ENCODE data around the gene MEIS3. TPM values are rescaled to one million over a fixed set of nuclear protein-coding genes. Genes with fewer than 3 reads are reported as not detected.
A peak's percentile ranks its signal among the peaks of the same experiment; 100 is the strongest.

The MEIS3 gene
- total and polyA plus RNA-seq, 2 donors from 2014 or later: 3.8 to 7.6 TPM

DNA sequence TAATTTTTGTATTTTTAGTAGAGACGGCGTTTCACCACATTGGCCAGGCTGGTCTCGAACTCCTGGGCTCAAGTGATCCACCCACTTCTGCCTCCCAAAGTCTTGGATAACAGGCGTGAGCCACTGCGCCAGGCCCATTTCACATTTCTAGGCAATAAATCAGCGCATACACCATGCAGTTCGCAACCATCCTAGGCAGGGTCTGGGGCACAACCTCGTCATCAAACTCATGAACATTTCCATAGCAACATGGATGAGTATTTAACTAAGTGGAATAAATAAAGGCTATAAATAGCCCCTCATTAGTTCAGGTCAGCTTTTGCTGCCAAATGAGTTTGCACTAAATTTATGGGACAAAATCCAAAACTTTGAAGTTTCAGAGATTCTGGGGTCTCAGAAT is 8.2 kb downstream of the MEIS3 start:
- no peak overlapping the region for H3K27ac ChIP-seq (ENCODE audit: low read depth in 2 of 2, low read length in 2 of 2)
- no peak overlapping the region for H3K4me3 ChIP-seq (ENCODE audit: low read length in 3 of 3)
- no peak overlapping the region for H3K9ac ChIP-seq (ENCODE audit: low read length in 3 of 3)
- H3K4me1 ChIP-seq (ENCODE audit: control insufficient read depth in 2 of 3, insufficient read depth in 2 of 3, low read depth in 1 of 3, low read length in 3 of 3): no peaks in the 10 kb centered on the region
- TF ChIP-seq, protein P1, sequence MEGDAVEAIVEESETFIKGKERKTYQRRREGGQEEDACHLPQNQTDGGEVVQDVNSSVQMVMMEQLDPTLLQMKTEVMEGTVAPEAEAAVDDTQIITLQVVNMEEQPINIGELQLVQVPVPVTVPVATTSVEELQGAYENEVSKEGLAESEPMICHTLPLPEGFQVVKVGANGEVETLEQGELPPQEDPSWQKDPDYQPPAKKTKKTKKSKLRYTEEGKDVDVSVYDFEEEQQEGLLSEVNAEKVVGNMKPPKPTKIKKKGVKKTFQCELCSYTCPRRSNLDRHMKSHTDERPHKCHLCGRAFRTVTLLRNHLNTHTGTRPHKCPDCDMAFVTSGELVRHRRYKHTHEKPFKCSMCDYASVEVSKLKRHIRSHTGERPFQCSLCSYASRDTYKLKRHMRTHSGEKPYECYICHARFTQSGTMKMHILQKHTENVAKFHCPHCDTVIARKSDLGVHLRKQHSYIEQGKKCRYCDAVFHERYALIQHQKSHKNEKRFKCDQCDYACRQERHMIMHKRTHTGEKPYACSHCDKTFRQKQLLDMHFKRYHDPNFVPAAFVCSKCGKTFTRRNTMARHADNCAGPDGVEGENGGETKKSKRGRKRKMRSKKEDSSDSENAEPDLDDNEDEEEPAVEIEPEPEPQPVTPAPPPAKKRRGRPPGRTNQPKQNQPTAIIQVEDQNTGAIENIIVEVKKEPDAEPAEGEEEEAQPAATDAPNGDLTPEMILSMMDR (IDR thresholded peaks at IDR 0.05; ENCODE audit: borderline replicate concordance, extremely low read depth, insufficient read depth): no peak
- no peak for FAIRE-seq
- intact Hi-C loops (cut with DNase I): loop anchor here (10.0 kb wide), 1 partner anchor 116 kb away; no protein-coding TSS in a partner anchor
- peak in 1 of 5 donors; percentile 32 for DNase-seq
- no peaks in the 10 kb centered on the region for H3K36me3 ChIP-seq (ENCODE audit: control insufficient read depth in 2 of 3, insufficient read depth in 3 of 3, low read length in 3 of 3)
- H3K9me3 ChIP-seq (ENCODE audit: control insufficient read depth in 2 of 3, insufficient read depth in 1 of 3, low read length in 3 of 3): no peaks in the 10 kb centered on the region
- no peaks in the 10 kb centered on the region for H3K27me3 ChIP-seq (ENCODE audit: control insufficient read depth, insufficient read depth, low read length)

DNA sequence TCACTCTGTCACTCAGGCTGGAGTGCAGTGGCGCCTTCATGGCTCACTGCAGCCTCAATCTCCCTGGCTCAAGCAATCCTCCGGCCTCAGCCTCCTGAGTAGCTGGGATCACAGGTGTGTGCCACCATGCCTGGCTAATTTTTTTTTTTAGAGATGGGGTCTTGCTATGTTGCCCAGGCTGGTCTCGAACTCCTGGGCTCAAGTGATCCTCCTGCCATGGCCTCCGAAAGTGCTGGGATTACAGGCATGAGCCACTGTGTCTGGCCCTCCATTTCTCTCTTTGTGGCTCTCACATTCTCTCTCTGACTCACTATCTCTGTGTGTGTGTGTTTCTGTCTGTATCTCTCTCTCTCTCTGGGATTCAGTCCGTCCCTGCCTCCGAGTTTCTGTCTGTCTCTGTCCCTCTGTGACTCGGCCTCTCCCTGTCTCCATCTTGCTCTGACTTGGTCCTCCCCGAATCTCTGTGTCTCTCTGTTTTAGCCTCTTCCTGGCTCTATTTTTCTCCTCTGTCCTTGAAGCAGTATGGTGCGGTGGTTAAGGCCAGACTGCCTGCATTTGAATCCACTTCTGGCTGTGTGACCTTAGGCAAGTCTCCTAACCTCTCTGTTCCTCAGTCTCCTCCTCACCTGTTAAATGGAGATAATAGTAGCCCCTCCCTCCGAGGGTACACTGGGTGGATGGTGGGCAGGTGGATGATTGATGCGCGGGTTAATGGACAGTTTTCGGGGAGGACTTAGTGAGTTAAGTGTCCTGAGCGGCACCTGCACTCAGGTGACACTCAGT is 11.0 kb downstream of the MEIS3 start:
- Histone ChIP-seq H3K9me3 (ENCODE audit: control insufficient read depth in 2 of 3, insufficient read depth in 1 of 3, low read length in 3 of 3) (no peaks in the 10 kb centered on the region), H3K4me3 (ENCODE audit: low read length in 3 of 3) (no peak overlapping the region), H3K9ac (ENCODE audit: low read length in 3 of 3) (no peak overlapping the region), H3K27me3 (ENCODE audit: control insufficient read depth, insufficient read depth, low read length) (no peaks in the 10 kb centered on the region), H3K36me3 (ENCODE audit: control insufficient read depth in 2 of 3, insufficient read depth in 3 of 3, low read length in 3 of 3) (no peaks in the 10 kb centered on the region), H3K27ac (ENCODE audit: low read depth in 2 of 2, low read length in 2 of 2) (no peak overlapping the region), H3K4me1 (ENCODE audit: control insufficient read depth in 2 of 3, insufficient read depth in 2 of 3, low read depth in 1 of 3, low read length in 3 of 3) (no peaks in the 10 kb centered on the region)
- intact Hi-C loops (cut with DNase I): no loop called here
- FAIRE-seq: no peak
- DNase-seq: peak in 1 of 5 donors; percentile 5
- TF ChIP-seq, protein P1 (IDR thresholded peaks at IDR 0.05; ENCODE audit: borderline replicate concordance, extremely low read depth, insufficient read depth): no peak

DNA sequence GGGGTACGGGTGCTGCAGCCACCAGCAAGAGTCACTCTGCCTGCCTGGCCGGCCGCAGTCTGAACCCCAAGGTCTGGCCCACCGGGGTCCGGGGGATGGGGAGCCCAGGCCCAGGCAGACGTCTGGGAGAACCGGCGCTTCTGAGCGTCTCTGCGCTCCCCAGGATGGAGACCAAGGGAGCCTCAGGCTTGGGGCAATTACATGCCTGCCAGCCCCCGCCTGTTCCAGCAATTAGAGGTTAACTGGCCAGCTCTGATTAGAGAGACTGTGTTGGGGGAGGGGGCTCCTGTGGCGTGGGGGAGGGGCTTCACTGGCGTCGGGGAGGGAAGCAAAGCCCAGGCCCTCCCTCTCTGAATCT is 11.9 kb downstream of the MEIS3 start:
- Histone ChIP-seq H3K27me3 (ENCODE audit: control insufficient read depth, insufficient read depth, low read length) (no peaks in the 10 kb centered on the region), H3K4me3 (ENCODE audit: low read length in 3 of 3) (no peak overlapping the region), H3K36me3 (ENCODE audit: control insufficient read depth in 2 of 3, insufficient read depth in 3 of 3, low read length in 3 of 3) (no peaks in the 10 kb centered on the region), H3K27ac (ENCODE audit: low read depth in 2 of 2, low read length in 2 of 2) (no peak overlapping the region), H3K9me3 (ENCODE audit: control insufficient read depth in 2 of 3, insufficient read depth in 1 of 3, low read length in 3 of 3) (no peaks in the 10 kb centered on the region), H3K9ac (ENCODE audit: low read length in 3 of 3) (no peak overlapping the region), H3K4me1 (ENCODE audit: control insufficient read depth in 2 of 3, insufficient read depth in 2 of 3, low read depth in 1 of 3, low read length in 3 of 3) (no peaks in the 10 kb centered on the region)
- TF ChIP-seq, protein P1 (IDR thresholded peaks at IDR 0.05; ENCODE audit: borderline replicate concordance, extremely low read depth, insufficient read depth): no peak
- FAIRE-seq: no peak
- no peak for DNase-seq
- intact Hi-C loops (cut with DNase I): no loop called here
